Testis (tissue), 2 donors: ENCODE results near the gene DNAJB8.

ENCODE experiments used
- CTCF ChIP-seq, 3 experiments: fragments of 450-650 bp in 2 of 3; fragments of 200-600 bp in 1 of 3; sonication (generic) in 1 of 3; IDR thresholded peaks; one replicate each; pipeline ENCODE4 v1.5.1; 2016 to 2019; ENCODE audit warnings: antibody characterized with exemption in 3 of 3, mild to moderate bottlenecking in 2 of 3, moderate library complexity in 1 of 3
- POLR2A ChIP-seq: fragments of 450-650 bp; IDR thresholded peaks from one replicate; pipeline ENCODE4 v1.6.1; 2017; ENCODE audit warnings: antibody characterized with exemption, mild to moderate bottlenecking, moderate library complexity

GRCh38 chr3:128454310-128454618 lies 12.4 kb downstream of the DNAJB8 start:
- TF ChIP-seq CTCF (IDR thresholded peaks at IDR 0.05): no peak
- TF ChIP-seq POLR2A: no peak
